ENCODE results near the gene RAPH1. TPM values are rescaled to one million over a fixed set of nuclear protein-coding genes. Genes with fewer than 3 reads are reported as not detected.
A peak's percentile ranks its signal among the peaks of the same experiment; 100 is the strongest.

RAPH1 gene
- total and polyA plus RNA-seq, 4 donors, result 7.2 to 62.7 (median 35.1) TPM

GRCh38 chr2:203572316-203572715 is 37.2 kb upstream of the RAPH1 start:
- H3K36me3 ChIP-seq (ENCODE audit: control insufficient read depth in 4 of 4, insufficient read depth in 4 of 4, low read length in 4 of 4), result no peaks in the 10 kb centered on the region
- H3K4me1 ChIP-seq (ENCODE audit: control insufficient read depth in 5 of 5, insufficient read depth in 5 of 5, low read length in 5 of 5), result no peaks in the 10 kb centered on the region
- ATAC-seq (ENCODE audit: insufficient read depth, low FRiP score) (no peak), DNase-seq (no peak)
- no peaks in the 10 kb centered on the region for H3K9me3 ChIP-seq (ENCODE audit: control insufficient read depth in 4 of 4, insufficient read depth in 3 of 4, low read length in 3 of 4)
- H3K27me3 ChIP-seq (ENCODE audit: control insufficient read depth in 3 of 3, insufficient read depth in 3 of 3, low read length in 2 of 3), result no peaks in the 10 kb centered on the region
- no peak overlapping the region for H3K4me3 ChIP-seq
- H3K9ac ChIP-seq (ENCODE audit: insufficient read depth in 1 of 2, low read length in 2 of 2), result no peak overlapping the region
- WGBS, 2 donors, result 97 to 98% methylated on average over 7 of the region's 7 CpGs
- no peak for TF ChIP-seq CTCF (IDR thresholded peaks at IDR 0.05; ENCODE audit: control extremely low read depth, extremely low read depth)
- no peak overlapping the region for H3K27ac ChIP-seq (ENCODE audit: low read depth in 1 of 2, low read length in 1 of 2)

- WGBS, 2 donors, result 61 to 76% methylated on average over 8 of the region's 8 CpGs
- no peak for TF ChIP-seq CTCF (IDR thresholded peaks at IDR 0.05; ENCODE audit: control extremely low read depth, extremely low read depth)
- ATAC-seq (ENCODE audit: insufficient read depth, low FRiP score), result no peak
Measured at GRCh38 chr2:203569677-203570316, 34.7 kb upstream of the RAPH1 start.

GRCh38 chr2:203567691-203568090 is 32.6 kb upstream of the RAPH1 start:
- no peaks in the 10 kb centered on the region for H3K36me3 ChIP-seq (ENCODE audit: control insufficient read depth in 4 of 4, insufficient read depth in 4 of 4, low read length in 4 of 4)
- no peaks in the 10 kb centered on the region for H3K9me3 ChIP-seq (ENCODE audit: control insufficient read depth in 4 of 4, insufficient read depth in 3 of 4, low read length in 3 of 4)
- no peak overlapping the region for H3K4me3 ChIP-seq
- ATAC-seq (ENCODE audit: insufficient read depth, low FRiP score) (no peak), DNase-seq (no peak)
- no peak overlapping the region for H3K27ac ChIP-seq (ENCODE audit: low read depth in 1 of 2, low read length in 1 of 2)
- WGBS, 2 donors, result 89 to 100% methylated on average over 1 of the region's 1 CpG
- TF ChIP-seq CTCF (IDR thresholded peaks at IDR 0.05; ENCODE audit: control extremely low read depth, extremely low read depth), result no peak
- peaks cover 0 to 30% (median 0%) of the 10 kb centered on the region in 5 donors for H3K4me1 ChIP-seq (ENCODE audit: control insufficient read depth in 5 of 5, insufficient read depth in 5 of 5, low read length in 5 of 5)
- no peak overlapping the region for H3K9ac ChIP-seq (ENCODE audit: insufficient read depth in 1 of 2, low read length in 2 of 2)
- H3K27me3 ChIP-seq (ENCODE audit: control insufficient read depth in 3 of 3, insufficient read depth in 3 of 3, low read length in 2 of 3), result no peaks in the 10 kb centered on the region

More at GRCh38 chr2:203569677-203570316, 34.7 kb upstream of the RAPH1 start:
- H3K27me3 ChIP-seq (ENCODE audit: control insufficient read depth in 3 of 3, insufficient read depth in 3 of 3, low read length in 2 of 3), result no peaks in the 10 kb centered on the region
- no peak overlapping the region for H3K4me3 ChIP-seq
- no peaks in the 10 kb centered on the region for H3K36me3 ChIP-seq (ENCODE audit: control insufficient read depth in 4 of 4, insufficient read depth in 4 of 4, low read length in 4 of 4)
- peak in 1 of 3 donors; percentile 29 for DNase-seq
- no peak overlapping the region for H3K9ac ChIP-seq (ENCODE audit: insufficient read depth in 1 of 2, low read length in 2 of 2)
- peaks cover 0 to 12% (median 0%) of the 10 kb centered on the region in 5 donors for H3K4me1 ChIP-seq (ENCODE audit: control insufficient read depth in 5 of 5, insufficient read depth in 5 of 5, low read length in 5 of 5)
- no peak overlapping the region for H3K27ac ChIP-seq (ENCODE audit: low read depth in 1 of 2, low read length in 1 of 2)
- no peaks in the 10 kb centered on the region for H3K9me3 ChIP-seq (ENCODE audit: control insufficient read depth in 4 of 4, insufficient read depth in 3 of 4, low read length in 3 of 4)

DNA sequence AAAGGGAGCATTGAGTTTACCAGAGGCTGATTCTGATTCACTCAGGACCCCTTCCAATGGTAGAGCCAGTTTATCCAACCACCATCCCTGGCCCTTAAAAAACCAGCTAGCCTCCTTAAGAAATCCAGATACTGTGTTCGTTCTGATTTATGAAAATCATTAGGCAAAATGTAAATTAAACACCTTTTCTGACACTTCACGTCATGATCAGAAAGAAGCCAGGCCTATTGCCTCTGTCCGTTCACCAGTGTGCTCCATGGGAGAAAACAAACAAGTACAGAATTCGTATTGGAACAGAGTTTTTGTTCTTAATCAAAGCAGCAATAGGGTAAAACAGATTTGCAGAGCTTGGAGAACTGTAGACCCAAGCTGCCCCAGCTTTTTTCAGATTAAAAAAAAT is 31.1 kb upstream of the RAPH1 start:
- no peak for TF ChIP-seq CTCF (IDR thresholded peaks at IDR 0.05; ENCODE audit: control extremely low read depth, extremely low read depth)
- Histone ChIP-seq H3K27me3 (ENCODE audit: control insufficient read depth in 3 of 3, insufficient read depth in 3 of 3, low read length in 2 of 3) (no peaks in the 10 kb centered on the region), H3K4me3 (no peak overlapping the region), H3K4me1 (ENCODE audit: control insufficient read depth in 5 of 5, insufficient read depth in 5 of 5, low read length in 5 of 5) (peaks cover 0 to 42% (median 4%) of the 10 kb centered on the region in 5 donors), H3K9me3 (ENCODE audit: control insufficient read depth in 4 of 4, insufficient read depth in 3 of 4, low read length in 3 of 4) (no peaks in the 10 kb centered on the region), H3K27ac (ENCODE audit: low read depth in 1 of 2, low read length in 1 of 2) (no peak overlapping the region), H3K9ac (ENCODE audit: insufficient read depth in 1 of 2, low read length in 2 of 2) (peak overlapping the region in 1 of 2 donors; percentile 20), H3K36me3 (ENCODE audit: control insufficient read depth in 4 of 4, insufficient read depth in 4 of 4, low read length in 4 of 4) (no peaks in the 10 kb centered on the region)
- ATAC-seq (ENCODE audit: insufficient read depth, low FRiP score), result no peak
- no peak for DNase-seq
- WGBS, 2 donors, result 95% methylated on average over 4 of the region's 4 CpGs
